ENCODE results near the gene PITHD1. TPM values are rescaled to one million over a fixed set of nuclear protein-coding genes. Genes with fewer than 3 reads are reported as not detected.

Gene PITHD1
- total RNA-seq, 1 donor from 2014 or later, result 37.3 TPM

- DNase-seq (ENCODE audit: low read depth) (peak; percentile 78), FAIRE-seq (no peak)
- H3K9me3 ChIP-seq (ENCODE audit: insufficient read depth, low read depth, low read length), result no peaks in the 10 kb centered on the region
- Mint-ChIP-seq H3K27me3 (ENCODE audit: low read depth, unreplicated experiment) (no peaks in the 10 kb centered on the region), H3K9me3 (ENCODE audit: unreplicated experiment) (no peaks in the 10 kb centered on the region), H3K4me3 (ENCODE audit: unreplicated experiment) (peak within 1 kb of the TSS; percentile 97), H3K4me1 (ENCODE audit: low read depth, unreplicated experiment) (peaks cover 12% of the 10 kb centered on the region), H3K27ac (ENCODE audit: unreplicated experiment) (peak within 1 kb of the TSS; percentile 92), H3K36me3 (ENCODE audit: low read depth, unreplicated experiment) (peaks cover 6% of the 10 kb centered on the region)
- peak within 1 kb of the TSS; percentile 91 for H3K9ac ChIP-seq (ENCODE audit: low read length)
- H3K79me2 ChIP-seq (ENCODE audit: insufficient read depth, low read length), result peaks cover 32% of the 10 kb centered on the region
- H3K27ac ChIP-seq (ENCODE audit: low read depth, low read length), result peak within 1 kb of the TSS; percentile 82
- H3K4me1 ChIP-seq (ENCODE audit: insufficient read depth, low read length), result peaks cover 30% of the 10 kb centered on the region
- peak within 1 kb of the TSS; percentile 62 for H2AFZ ChIP-seq (ENCODE audit: low read depth, low read length)
- peaks cover 21% of the 10 kb centered on the region for H3K36me3 ChIP-seq (ENCODE audit: insufficient read depth, low read length)
- no peak for TF ChIP-seq EZH2 (IDR thresholded peaks at IDR 0.05; ENCODE audit: insufficient read depth, low read length)
- TF ChIP-seq, protein P1, sequence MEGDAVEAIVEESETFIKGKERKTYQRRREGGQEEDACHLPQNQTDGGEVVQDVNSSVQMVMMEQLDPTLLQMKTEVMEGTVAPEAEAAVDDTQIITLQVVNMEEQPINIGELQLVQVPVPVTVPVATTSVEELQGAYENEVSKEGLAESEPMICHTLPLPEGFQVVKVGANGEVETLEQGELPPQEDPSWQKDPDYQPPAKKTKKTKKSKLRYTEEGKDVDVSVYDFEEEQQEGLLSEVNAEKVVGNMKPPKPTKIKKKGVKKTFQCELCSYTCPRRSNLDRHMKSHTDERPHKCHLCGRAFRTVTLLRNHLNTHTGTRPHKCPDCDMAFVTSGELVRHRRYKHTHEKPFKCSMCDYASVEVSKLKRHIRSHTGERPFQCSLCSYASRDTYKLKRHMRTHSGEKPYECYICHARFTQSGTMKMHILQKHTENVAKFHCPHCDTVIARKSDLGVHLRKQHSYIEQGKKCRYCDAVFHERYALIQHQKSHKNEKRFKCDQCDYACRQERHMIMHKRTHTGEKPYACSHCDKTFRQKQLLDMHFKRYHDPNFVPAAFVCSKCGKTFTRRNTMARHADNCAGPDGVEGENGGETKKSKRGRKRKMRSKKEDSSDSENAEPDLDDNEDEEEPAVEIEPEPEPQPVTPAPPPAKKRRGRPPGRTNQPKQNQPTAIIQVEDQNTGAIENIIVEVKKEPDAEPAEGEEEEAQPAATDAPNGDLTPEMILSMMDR (IDR thresholded peaks at IDR 0.05; ENCODE audit: insufficient read depth, low read depth, low read length), result no peak
- no peaks in the 10 kb centered on the region for H3K27me3 ChIP-seq (ENCODE audit: insufficient read depth, low read length)
- peak within 1 kb of the TSS; percentile 100 for H3K4me2 ChIP-seq (ENCODE audit: low read length)
- H4K20me1 ChIP-seq (ENCODE audit: insufficient read depth, low read length), result peaks cover 22% of the 10 kb centered on the region
- H3K4me3 ChIP-seq (ENCODE audit: insufficient read depth, low read depth, low read length), result peak within 1 kb of the TSS; percentile 94
Observed at GRCh38 chr1:23790696-23791515, 12.7 kb downstream of the PITHD1 start, which contains the start of gene LYPLA2. TSS of gene LYPLA2 (plus strand) at chr1:23791145. CDS start at chr1:23792683, 1,538 bp downstream.

DNA sequence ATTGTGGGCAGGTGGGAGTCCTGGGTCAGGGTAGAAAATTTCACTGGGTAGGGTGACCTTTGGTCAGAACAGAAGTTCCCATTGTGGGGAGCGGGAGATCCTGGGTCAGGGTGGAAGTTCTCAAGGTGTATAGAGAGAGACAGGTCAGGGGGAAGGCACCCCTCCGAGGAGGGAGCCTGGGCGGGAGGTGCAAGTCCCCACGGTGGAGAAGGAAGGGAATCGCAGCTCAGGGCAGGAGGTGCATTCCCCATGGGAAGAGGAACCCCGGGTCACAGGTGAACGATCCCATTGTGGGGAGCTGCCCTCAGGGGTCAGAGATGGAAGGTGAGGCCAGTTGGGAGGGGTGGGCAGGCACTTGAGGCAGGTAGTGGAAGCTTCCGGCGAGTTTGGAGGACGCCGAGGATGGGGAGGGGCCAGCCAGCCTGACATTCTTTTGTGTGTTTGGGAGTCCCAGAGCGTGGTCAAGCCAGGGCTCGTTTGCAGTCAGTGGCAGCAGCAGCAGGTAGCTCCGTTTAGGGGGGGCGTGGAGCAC, 13.4 kb downstream of the PITHD1 start:
- H2AFZ ChIP-seq (ENCODE audit: low read depth, low read length), result no peak overlapping the region
- peaks cover 17% of the 10 kb centered on the region for H3K36me3 ChIP-seq (ENCODE audit: insufficient read depth, low read length)
- peaks cover 20% of the 10 kb centered on the region for H4K20me1 ChIP-seq (ENCODE audit: insufficient read depth, low read length)
- peak overlapping the region; percentile 91 for H3K9ac ChIP-seq (ENCODE audit: low read length)
- Mint-ChIP-seq H3K4me1 (ENCODE audit: low read depth, unreplicated experiment) (peaks cover 12% of the 10 kb centered on the region), H3K4me3 (ENCODE audit: unreplicated experiment) (peak overlapping the region; percentile 97), H3K36me3 (ENCODE audit: low read depth, unreplicated experiment) (peaks cover 6% of the 10 kb centered on the region), H3K9me3 (ENCODE audit: unreplicated experiment) (no peaks in the 10 kb centered on the region), H3K27me3 (ENCODE audit: low read depth, unreplicated experiment) (no peaks in the 10 kb centered on the region), H3K27ac (ENCODE audit: unreplicated experiment) (peak overlapping the region; percentile 92)
- DNase-seq (ENCODE audit: low read depth) (no peak), FAIRE-seq (no peak)
- H3K27me3 ChIP-seq (ENCODE audit: insufficient read depth, low read length), result no peaks in the 10 kb centered on the region
- H3K4me1 ChIP-seq (ENCODE audit: insufficient read depth, low read length), result peaks cover 30% of the 10 kb centered on the region
- peaks cover 32% of the 10 kb centered on the region for H3K79me2 ChIP-seq (ENCODE audit: insufficient read depth, low read length)
- peak overlapping the region; percentile 100 for H3K4me2 ChIP-seq (ENCODE audit: low read length)
- H3K9me3 ChIP-seq (ENCODE audit: insufficient read depth, low read depth, low read length), result no peaks in the 10 kb centered on the region
- TF ChIP-seq EZH2 (IDR thresholded peaks at IDR 0.05; ENCODE audit: insufficient read depth, low read length), result no peak
- TF ChIP-seq, protein P1 (IDR thresholded peaks at IDR 0.05; ENCODE audit: insufficient read depth, low read depth, low read length), result no peak
- peak overlapping the region; percentile 46 for H3K27ac ChIP-seq (ENCODE audit: low read depth, low read length)
- H3K4me3 ChIP-seq (ENCODE audit: insufficient read depth, low read depth, low read length), result peak overlapping the region; percentile 94
